Activated T-cell treated with anti-CD3 and anti-CD28 coated beads, Interleukin-2, amount 50 U/mL, for 72 hours (primary cell): ENCODE results near the gene TEX48. TPM values are rescaled to one million over a fixed set of nuclear protein-coding genes. Genes with fewer than 3 reads are reported as not detected.

Experiments used
- ATAC-seq, 2 donors: fragments of 150-1000 bp; cut with Tn5 transposase; replicated peaks in 1 of 2; 2 replicates each; pipeline ENCODE4 v1.10.0; 2021; ENCODE audit warnings: moderate library complexity in 2 of 2, mild to moderate bottlenecking in 1 of 2
- DNase-seq, 2 donors: peaks; one replicate each; pipeline ENCODE4 v3.0.0; 2021 to 2022; ENCODE audit warnings: mixed read lengths in 1 of 2
- H3K27ac Mint-ChIP-seq: one replicate; pipeline ENCODE4 v1.8.0; 2022; ENCODE audit warnings: mild to moderate bottlenecking, moderate library complexity, mixed read lengths
- H3K27me3 Mint-ChIP-seq: one replicate; pipeline ENCODE4 v1.8.0; 2022; ENCODE audit warnings: low read depth, mixed read lengths
- H3K36me3 Mint-ChIP-seq, 2 donors: one replicate each; pipeline ENCODE4 v1.8.0; 2022; ENCODE audit warnings: mixed read lengths in 2 of 2, mild to moderate bottlenecking in 1 of 2; ENCODE audit not compliant: insufficient read depth in 2 of 2
- H3K4me1 Mint-ChIP-seq: one replicate; pipeline ENCODE4 v1.8.0; 2022; ENCODE audit warnings: low read depth, mixed read lengths
- H3K4me3 Mint-ChIP-seq, 2 donors: one replicate each; pipeline ENCODE4 v1.8.0; 2022; ENCODE audit warnings: mild to moderate bottlenecking in 2 of 2, mixed read lengths in 2 of 2, moderate library complexity in 2 of 2
- H3K9me3 Mint-ChIP-seq, 2 donors: one replicate each; pipeline ENCODE4 v1.8.0; 2022; ENCODE audit warnings: mixed read lengths in 2 of 2
- total RNA-seq, 2 donors: library from RNA; stranded (reverse); gene quantifications; one replicate each; pipeline ENCODE4 v1.2.3, GENCODE V29; 2022

TEX48 gene
- total RNA-seq, 2 donors from 2014 or later: 1.4 to 1.7 TPM

DNA sequence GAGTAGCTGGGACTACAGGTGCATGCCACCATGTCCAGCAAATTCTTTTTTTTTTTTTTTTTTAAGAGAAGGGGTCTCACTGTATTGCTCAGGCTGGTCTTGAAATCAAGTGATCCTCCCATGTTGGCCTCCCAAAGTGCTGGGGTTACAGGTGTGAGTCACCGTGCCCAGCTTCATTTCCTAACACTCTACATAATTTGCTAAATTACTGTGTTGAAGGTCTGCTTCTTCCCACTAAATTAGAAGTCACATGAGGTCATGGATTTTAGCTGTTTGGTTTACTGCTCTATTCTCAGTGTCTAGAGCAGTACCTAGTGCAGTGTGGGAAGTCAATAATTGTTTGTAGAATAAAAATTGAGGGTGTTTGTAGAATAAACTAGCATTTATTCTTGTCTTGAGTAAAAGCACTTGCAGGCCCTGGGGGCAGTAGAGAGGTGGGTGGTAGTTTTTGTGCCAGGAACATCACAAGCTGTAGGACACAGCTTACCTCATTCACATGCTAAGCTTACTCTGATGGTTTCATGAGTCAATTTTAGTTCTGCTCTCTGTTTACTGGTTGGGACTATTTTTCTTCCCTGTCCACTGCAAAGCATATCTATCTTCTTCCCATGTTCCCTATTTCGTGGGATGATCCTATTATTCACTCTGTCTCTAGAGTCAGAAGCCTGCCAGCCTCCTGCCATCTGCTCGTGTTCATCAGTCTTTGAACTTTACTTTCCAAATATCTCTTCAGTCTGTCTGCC, 7.0 kb downstream of the TEX48 start:
- Mint-ChIP-seq H3K9me3 (peaks cover 0 to 3% of the 10 kb centered on the region in 2 donors), H3K27me3 (peaks cover 10% of the 10 kb centered on the region), H3K4me3 (no peak overlapping the region), H3K36me3 (peaks cover 1 to 6% of the 10 kb centered on the region in 2 donors), H3K4me1 (peaks cover 38% of the 10 kb centered on the region), H3K27ac (no peak overlapping the region)
- peak; percentile 66 to 77 for ATAC-seq
- DNase-seq: no peak

DNA sequence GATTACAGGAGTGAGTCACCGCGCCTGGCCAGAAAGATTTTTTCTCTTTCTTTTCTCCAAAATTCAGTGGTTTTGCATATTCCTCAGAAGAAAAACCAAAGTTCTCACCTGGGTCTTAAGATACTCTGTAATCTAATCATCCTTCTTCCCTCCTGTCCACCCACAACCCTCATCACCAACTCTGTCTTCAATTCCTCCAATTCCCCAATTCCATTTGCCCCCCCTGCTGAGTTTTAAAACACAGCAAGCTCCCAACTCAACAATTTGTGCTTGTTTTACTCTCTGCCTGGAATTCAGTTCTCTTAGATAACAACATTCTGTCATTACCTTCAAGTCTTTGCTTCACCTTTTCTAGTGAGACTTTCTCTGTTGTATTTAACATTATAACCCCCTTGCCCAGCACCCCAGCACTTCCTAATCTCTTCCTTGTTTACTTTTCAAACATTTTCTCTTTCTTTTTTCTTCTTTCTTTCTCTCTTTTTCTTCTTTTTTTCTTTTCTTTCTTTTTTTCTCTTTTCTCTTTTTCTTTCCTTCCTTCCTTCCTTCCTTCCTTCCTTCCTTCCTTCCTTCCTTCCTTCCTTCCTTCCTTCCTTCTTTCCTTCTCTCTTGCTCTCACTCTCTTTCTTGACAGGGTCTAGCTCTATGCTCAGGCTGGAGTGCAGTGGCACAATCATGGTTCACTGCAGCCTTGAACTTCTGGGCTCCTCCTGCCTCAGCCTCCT, 7.8 kb downstream of the TEX48 start:
- Mint-ChIP-seq H3K9me3 (peaks cover 0 to 3% of the 10 kb centered on the region in 2 donors), H3K4me1 (peaks cover 38% of the 10 kb centered on the region), H3K27ac (no peak overlapping the region), H3K36me3 (peaks cover 1 to 6% of the 10 kb centered on the region in 2 donors), H3K27me3 (peaks cover 10% of the 10 kb centered on the region), H3K4me3 (no peak overlapping the region)
- DNase-seq: no peak
- no peak for ATAC-seq

DNA sequence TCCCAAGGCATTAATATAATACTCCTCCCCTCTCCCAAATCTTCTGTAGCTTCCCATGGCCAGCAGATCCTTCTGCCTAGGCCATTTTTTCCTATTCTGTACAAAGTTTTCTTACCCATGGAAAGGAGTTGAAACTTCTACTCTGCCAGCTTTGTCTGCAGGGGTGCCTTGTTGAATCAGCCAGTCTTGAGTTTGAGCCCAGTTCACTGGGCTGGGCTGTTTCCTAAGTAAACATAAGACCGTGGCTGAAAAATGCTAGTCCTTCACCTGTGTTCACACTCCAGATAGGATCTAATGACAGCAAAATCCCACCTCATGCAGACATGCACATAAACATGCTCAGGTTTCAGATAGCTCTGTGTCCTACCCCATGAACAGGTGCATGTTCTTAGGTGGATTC, 10.4 kb downstream of the TEX48 start:
- Mint-ChIP-seq H3K9me3 (peaks cover 0 to 3% of the 10 kb centered on the region in 2 donors), H3K27ac (no peak overlapping the region), H3K27me3 (peaks cover 10% of the 10 kb centered on the region), H3K36me3 (peaks cover 1 to 6% of the 10 kb centered on the region in 2 donors), H3K4me1 (peaks cover 30% of the 10 kb centered on the region), H3K4me3 (no peak overlapping the region)
- no peak for ATAC-seq
- DNase-seq: no peak

DNA sequence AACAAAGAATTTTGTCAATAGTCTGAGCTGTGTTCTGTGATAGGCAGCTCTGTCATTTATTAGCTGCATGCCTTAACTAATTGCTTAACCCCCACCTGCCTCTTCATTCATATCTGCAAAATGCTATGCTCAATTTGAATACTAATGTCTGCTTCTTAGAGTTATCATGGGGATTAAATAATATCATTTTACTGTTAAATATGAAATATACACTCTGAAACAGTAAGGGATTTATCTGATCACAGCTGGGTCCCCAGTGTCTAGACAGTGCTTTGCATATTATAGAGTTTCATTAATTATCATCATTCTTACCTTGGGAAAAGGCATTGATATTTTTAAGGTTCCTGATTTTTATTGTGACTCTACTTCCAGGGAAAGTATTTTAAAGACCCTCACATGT, 12.0 kb downstream of the TEX48 start:
- Mint-ChIP-seq H3K36me3 (peaks cover 1 to 6% of the 10 kb centered on the region in 2 donors), H3K27ac (no peak overlapping the region), H3K27me3 (peaks cover 15% of the 10 kb centered on the region), H3K4me1 (peaks cover 21% of the 10 kb centered on the region), H3K9me3 (peaks cover 0 to 3% of the 10 kb centered on the region in 2 donors), H3K4me3 (no peak overlapping the region)
- no peak for DNase-seq
- no peak for ATAC-seq

GRCh38 chr9:114668146-114668545, 13.8 kb downstream of the TEX48 start:
- peaks cover 0 to 1% of the 10 kb centered on the region in 2 donors for H3K36me3 Mint-ChIP-seq
- peaks cover 11% of the 10 kb centered on the region for H3K27me3 Mint-ChIP-seq
- H3K4me1 Mint-ChIP-seq: peaks cover 10% of the 10 kb centered on the region
- H3K9me3 Mint-ChIP-seq: no peaks in the 10 kb centered on the region
- H3K27ac Mint-ChIP-seq: no peak overlapping the region
- no peak for DNase-seq
- ATAC-seq: no peak
- H3K4me3 Mint-ChIP-seq: no peak overlapping the region

DNA sequence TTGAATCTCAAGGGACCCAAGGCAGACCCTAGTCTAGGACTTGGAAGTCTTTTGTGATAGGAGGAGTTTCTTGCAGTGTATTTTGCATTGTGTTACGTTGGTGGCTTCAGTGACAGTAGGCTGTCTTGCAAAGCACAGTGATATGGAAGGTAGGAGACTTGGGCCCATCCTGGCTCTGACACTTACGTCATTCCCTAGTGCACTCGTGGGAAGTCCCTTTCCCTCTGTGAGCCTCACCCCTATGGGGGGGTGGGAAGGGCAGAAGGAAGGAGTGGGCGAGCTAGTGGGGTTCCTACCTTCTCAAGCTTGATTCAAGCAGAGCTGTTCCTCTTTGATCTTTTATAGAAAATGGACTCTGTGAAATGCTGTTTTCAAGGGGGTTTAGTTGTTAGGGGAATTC, 15.1 kb downstream of the TEX48 start:
- ATAC-seq: peak; percentile 24 to 48
- Mint-ChIP-seq H3K9me3 (no peaks in the 10 kb centered on the region), H3K27me3 (peaks cover 11% of the 10 kb centered on the region), H3K4me1 (peaks cover 15% of the 10 kb centered on the region), H3K27ac (no peak overlapping the region), H3K36me3 (no peaks in the 10 kb centered on the region), H3K4me3 (no peak overlapping the region)
- DNase-seq: no peak

DNA sequence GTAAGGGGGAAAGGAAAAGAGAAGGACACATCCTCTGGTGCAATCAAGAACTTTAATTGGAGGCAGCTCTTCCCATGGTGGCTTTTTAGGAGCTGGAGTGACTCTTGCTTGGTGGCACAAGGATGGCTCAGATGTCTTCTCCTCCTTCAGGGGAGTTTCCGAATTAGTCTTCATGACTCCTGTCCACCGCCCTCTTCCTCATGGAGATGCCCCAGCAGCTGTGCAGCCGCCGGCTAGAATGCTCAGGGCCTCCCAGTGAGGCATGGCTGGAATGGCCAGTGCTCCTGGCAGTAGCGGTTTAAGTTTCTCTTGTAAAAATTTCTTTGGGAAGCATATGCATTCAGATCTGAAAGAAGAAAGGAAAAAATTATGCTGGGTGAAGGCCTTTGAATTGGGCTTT, 15.6 kb downstream of the TEX48 start:
- no peak overlapping the region for H3K27ac Mint-ChIP-seq

GRCh38 chr9:114664181-114664580, 17.8 kb downstream of the TEX48 start:
- ATAC-seq (no peak), DNase-seq (no peak)
- H3K4me3 Mint-ChIP-seq: no peak overlapping the region
- H3K36me3 Mint-ChIP-seq: no peaks in the 10 kb centered on the region
- H3K9me3 Mint-ChIP-seq: no peaks in the 10 kb centered on the region
- no peak overlapping the region for H3K27ac Mint-ChIP-seq
- H3K27me3 Mint-ChIP-seq: peaks cover 11% of the 10 kb centered on the region
- H3K4me1 Mint-ChIP-seq: peaks cover 15% of the 10 kb centered on the region

More for the DNA sequence above, 15.6 kb downstream of the TEX48 start:
- no peaks in the 10 kb centered on the region for H3K36me3 Mint-ChIP-seq
- ATAC-seq (no peak), DNase-seq (no peak)
- no peaks in the 10 kb centered on the region for H3K9me3 Mint-ChIP-seq
- no peak overlapping the region for H3K4me3 Mint-ChIP-seq
- peaks cover 11% of the 10 kb centered on the region for H3K27me3 Mint-ChIP-seq
- H3K4me1 Mint-ChIP-seq: peaks cover 15% of the 10 kb centered on the region

- Mint-ChIP-seq H3K27me3 (peaks cover 11% of the 10 kb centered on the region), H3K4me1 (peaks cover 13% of the 10 kb centered on the region), H3K27ac (no peak overlapping the region), H3K4me3 (no peak overlapping the region), H3K36me3 (no peaks in the 10 kb centered on the region), H3K9me3 (no peaks in the 10 kb centered on the region)
- ATAC-seq (peak; percentile 89 to 90), DNase-seq (peak; percentile 76 to 79)
Observed at GRCh38 chr9:114662081-114662989, 19.7 kb downstream of the TEX48 start.

GRCh38 chr9:114657705-114658104, 24.3 kb downstream of the TEX48 start, which contains the start of gene TEX53:
Gene TEX53, minus strand, starts transcription at chr9:114657805. Its CDS starts 31 bp downstream, at chr9:114657774.
- peaks cover 14% of the 10 kb centered on the region for H3K4me1 Mint-ChIP-seq
- no peak for ATAC-seq
- no peak within 1 kb of the TSS for H3K4me3 Mint-ChIP-seq
- no peak for DNase-seq
- no peak within 1 kb of the TSS for H3K27ac Mint-ChIP-seq
- no peaks in the 10 kb centered on the region for H3K9me3 Mint-ChIP-seq
- H3K36me3 Mint-ChIP-seq: no peaks in the 10 kb centered on the region
- no peaks in the 10 kb centered on the region for H3K27me3 Mint-ChIP-seq

DNA sequence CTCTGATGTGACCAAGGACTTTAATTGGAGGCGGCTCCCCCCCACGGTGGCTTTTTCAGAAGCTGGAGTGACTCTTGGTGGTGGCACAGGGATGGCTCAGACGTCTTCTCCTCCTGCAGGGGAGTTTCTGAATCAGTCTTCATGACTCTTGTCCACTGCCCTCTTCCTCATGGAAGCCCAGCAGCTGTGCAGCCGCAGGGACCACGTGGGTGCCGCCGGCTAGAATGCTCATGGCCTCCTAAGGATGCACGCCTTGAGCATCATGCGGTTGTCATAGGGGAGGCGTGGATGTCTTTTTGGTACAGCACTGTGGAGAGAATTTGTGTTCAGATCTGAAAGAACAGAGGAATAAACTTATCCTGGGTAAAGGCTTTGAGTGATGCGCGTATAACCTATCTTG, 25.7 kb downstream of the TEX48 start:
- ATAC-seq (no peak), DNase-seq (no peak)
- Mint-ChIP-seq H3K9me3 (no peaks in the 10 kb centered on the region), H3K36me3 (no peaks in the 10 kb centered on the region), H3K4me3 (no peak overlapping the region), H3K27ac (no peak overlapping the region), H3K4me1 (peaks cover 20% of the 10 kb centered on the region), H3K27me3 (no peaks in the 10 kb centered on the region)

- Mint-ChIP-seq H3K36me3 (no peaks in the 10 kb centered on the region), H3K4me3 (no peak overlapping the region), H3K4me1 (peaks cover 20% of the 10 kb centered on the region), H3K27ac (no peak overlapping the region), H3K9me3 (no peaks in the 10 kb centered on the region), H3K27me3 (no peaks in the 10 kb centered on the region)
- DNase-seq: no peak
- ATAC-seq: no peak
Observed at GRCh38 chr9:114655689-114656088, 26.3 kb downstream of the TEX48 start.
